ENCODE data around the gene C9orf50. TPM values are rescaled to one million over a fixed set of nuclear protein-coding genes. Genes with fewer than 3 reads are reported as not detected.

C9orf50 gene
- total and polyA plus RNA-seq, 2 donors (not counting 1 experiment from before 2014, with no cell fraction given), result not detected

DNA sequence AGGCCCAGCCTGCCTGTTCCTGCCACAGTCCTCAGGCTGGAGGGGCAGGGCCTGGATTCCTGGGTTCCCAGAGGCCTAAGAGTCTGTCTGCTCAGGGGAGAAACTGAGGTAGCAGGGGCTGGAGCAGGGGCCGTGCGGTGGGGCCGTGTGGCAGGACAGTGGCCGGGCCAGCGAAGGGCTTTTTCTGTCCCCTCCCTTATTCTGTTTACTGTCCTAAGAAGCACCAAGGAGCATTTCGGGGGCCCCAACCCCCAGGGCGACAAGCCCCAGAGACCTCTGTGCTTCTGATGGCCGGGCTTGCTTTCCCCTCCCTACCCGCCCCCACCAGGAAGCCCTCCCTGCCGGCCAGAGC, 27.8 kb upstream of the C9orf50 start:
- TF ChIP-seq, protein P1, sequence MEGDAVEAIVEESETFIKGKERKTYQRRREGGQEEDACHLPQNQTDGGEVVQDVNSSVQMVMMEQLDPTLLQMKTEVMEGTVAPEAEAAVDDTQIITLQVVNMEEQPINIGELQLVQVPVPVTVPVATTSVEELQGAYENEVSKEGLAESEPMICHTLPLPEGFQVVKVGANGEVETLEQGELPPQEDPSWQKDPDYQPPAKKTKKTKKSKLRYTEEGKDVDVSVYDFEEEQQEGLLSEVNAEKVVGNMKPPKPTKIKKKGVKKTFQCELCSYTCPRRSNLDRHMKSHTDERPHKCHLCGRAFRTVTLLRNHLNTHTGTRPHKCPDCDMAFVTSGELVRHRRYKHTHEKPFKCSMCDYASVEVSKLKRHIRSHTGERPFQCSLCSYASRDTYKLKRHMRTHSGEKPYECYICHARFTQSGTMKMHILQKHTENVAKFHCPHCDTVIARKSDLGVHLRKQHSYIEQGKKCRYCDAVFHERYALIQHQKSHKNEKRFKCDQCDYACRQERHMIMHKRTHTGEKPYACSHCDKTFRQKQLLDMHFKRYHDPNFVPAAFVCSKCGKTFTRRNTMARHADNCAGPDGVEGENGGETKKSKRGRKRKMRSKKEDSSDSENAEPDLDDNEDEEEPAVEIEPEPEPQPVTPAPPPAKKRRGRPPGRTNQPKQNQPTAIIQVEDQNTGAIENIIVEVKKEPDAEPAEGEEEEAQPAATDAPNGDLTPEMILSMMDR (IDR thresholded peaks at IDR 0.05), result no peak
- no peak for TF ChIP-seq EZH2 (IDR thresholded peaks at IDR 0.05; ENCODE audit: borderline replicate concordance, insufficient read depth, low read depth, low read length, poor library complexity, severe bottlenecking)
- H3K4me2 ChIP-seq (replicated peaks; ENCODE audit: low read depth, low read length, poor library complexity, severe bottlenecking), result no peak overlapping the region
- H3K36me3 ChIP-seq (replicated peaks in 1 of 2; ENCODE audit: control extremely low read depth in 1 of 2, control insufficient read depth in 1 of 2, extremely low read depth in 1 of 2, insufficient read depth in 2 of 2, low read length in 1 of 2), result no peaks in the 10 kb centered on the region
- no peak for DNase-seq
- no peaks in the 10 kb centered on the region for H3K9me3 Mint-ChIP-seq (ENCODE audit: insufficient read depth)
- H3K27me3 ChIP-seq (replicated peaks in 1 of 4; ENCODE audit: control extremely low read depth in 1 of 4, control insufficient read depth in 3 of 4, insufficient read depth in 4 of 4, low read length in 3 of 4), result no peaks in the 10 kb centered on the region
- ATAC-seq (ENCODE audit: low read depth), result no peak
- no peak overlapping the region for H3K27ac ChIP-seq (ENCODE audit: low read length in 2 of 2)
- H4K20me1 ChIP-seq (ENCODE audit: control insufficient read depth, insufficient read depth, low read length, poor library complexity, severe bottlenecking), result no peaks in the 10 kb centered on the region
- H3K79me2 ChIP-seq (ENCODE audit: control insufficient read depth, insufficient read depth, low read length), result no peaks in the 10 kb centered on the region
- no peak overlapping the region for H2AFZ ChIP-seq (ENCODE audit: insufficient read depth, low read depth, low read length, poor library complexity, severe bottlenecking)
- CTCF ChIA-PET, result no interaction called here
- intact Hi-C loops (cut with micrococcal nuclease), result no loop called here
- WGBS (ENCODE audit: insufficient coverage), result 100% methylated on average over 5 of the region's 10 CpGs
- H3K4me1 Mint-ChIP-seq, result no peaks in the 10 kb centered on the region
- peaks cover 14% of the 10 kb centered on the region for H3K27me3 Mint-ChIP-seq
- no peak overlapping the region for H3K4me3 Mint-ChIP-seq
- no peak overlapping the region for H3K9ac ChIP-seq (ENCODE audit: low read length)
- H3K27ac Mint-ChIP-seq, result no peak overlapping the region
- no peak overlapping the region for H3K4me3 ChIP-seq (ENCODE audit: control extremely low read depth in 1 of 5, extremely low read depth in 1 of 5, insufficient read depth in 1 of 5, low read depth in 2 of 5, low read length in 4 of 5)
- peaks cover 0 to 5% (median 0%) of the 10 kb centered on the region in 3 donors for H3K9me3 ChIP-seq (ENCODE audit: control extremely low read depth in 1 of 3, control insufficient read depth in 2 of 3, insufficient read depth in 1 of 3, low read length in 2 of 3)
- no peaks in the 10 kb centered on the region for H3K4me1 ChIP-seq (ENCODE audit: control insufficient read depth in 2 of 2, insufficient read depth in 2 of 2, low read length in 2 of 2)
- POLR2A ChIA-PET, result no interaction called here

DNA sequence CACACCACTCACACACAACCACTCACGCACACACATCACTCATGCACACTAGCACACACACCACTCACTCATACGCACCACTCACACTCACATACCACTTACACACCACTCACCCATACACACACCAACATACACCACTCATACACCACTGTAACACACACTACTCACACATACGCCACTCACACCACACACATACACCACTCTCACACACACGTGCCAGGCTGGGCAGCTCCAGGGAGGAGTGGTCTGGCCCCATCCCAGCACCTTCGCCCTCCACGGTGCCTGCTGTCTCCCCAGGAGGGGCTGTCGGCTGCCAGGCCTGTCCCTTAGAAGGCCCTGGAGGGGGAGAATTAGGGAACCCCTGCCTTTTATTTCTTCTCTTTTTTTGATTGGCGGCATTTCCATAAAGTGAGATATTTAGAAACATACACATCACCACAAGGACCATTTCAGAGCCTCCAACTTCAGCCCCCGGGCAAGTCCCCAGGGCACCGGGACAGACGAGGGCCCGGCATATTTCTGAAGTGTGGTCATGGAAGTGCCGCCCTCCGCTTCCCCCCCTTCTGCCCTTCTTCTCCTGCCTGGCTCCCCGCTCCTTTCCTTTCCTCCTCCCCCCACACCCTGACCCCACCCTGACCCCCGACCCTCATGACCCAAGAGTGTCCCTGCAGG, 27.3 kb upstream of the C9orf50 start:
- DNase-seq (no peak), ATAC-seq (ENCODE audit: low read depth) (no peak)
- POLR2A ChIA-PET, result no interaction called here
- no peak overlapping the region for H3K4me3 Mint-ChIP-seq
- H3K27me3 Mint-ChIP-seq, result peaks cover 11% of the 10 kb centered on the region
- H3K27ac Mint-ChIP-seq, result no peak overlapping the region
- no peaks in the 10 kb centered on the region for H3K27me3 ChIP-seq (replicated peaks in 1 of 4; ENCODE audit: control extremely low read depth in 1 of 4, control insufficient read depth in 3 of 4, insufficient read depth in 4 of 4, low read length in 3 of 4)
- no peaks in the 10 kb centered on the region for H3K4me1 ChIP-seq (ENCODE audit: control insufficient read depth in 2 of 2, insufficient read depth in 2 of 2, low read length in 2 of 2)
- no peaks in the 10 kb centered on the region for H4K20me1 ChIP-seq (ENCODE audit: control insufficient read depth, insufficient read depth, low read length, poor library complexity, severe bottlenecking)
- TF ChIP-seq EZH2 (IDR thresholded peaks at IDR 0.05; ENCODE audit: borderline replicate concordance, insufficient read depth, low read depth, low read length, poor library complexity, severe bottlenecking), result no peak
- TF ChIP-seq, protein P1 (IDR thresholded peaks at IDR 0.05), result no peak
- no peaks in the 10 kb centered on the region for H3K79me2 ChIP-seq (ENCODE audit: control insufficient read depth, insufficient read depth, low read length)
- H3K4me1 Mint-ChIP-seq, result no peaks in the 10 kb centered on the region
- H3K9me3 ChIP-seq (ENCODE audit: control extremely low read depth in 1 of 3, control insufficient read depth in 2 of 3, insufficient read depth in 1 of 3, low read length in 2 of 3), result peaks cover 0 to 5% (median 0%) of the 10 kb centered on the region in 3 donors
- no peak overlapping the region for H2AFZ ChIP-seq (ENCODE audit: insufficient read depth, low read depth, low read length, poor library complexity, severe bottlenecking)
- no peak overlapping the region for H3K9ac ChIP-seq (ENCODE audit: low read length)
- no peaks in the 10 kb centered on the region for H3K36me3 ChIP-seq (replicated peaks in 1 of 2; ENCODE audit: control extremely low read depth in 1 of 2, control insufficient read depth in 1 of 2, extremely low read depth in 1 of 2, insufficient read depth in 2 of 2, low read length in 1 of 2)
- H3K9me3 Mint-ChIP-seq (ENCODE audit: insufficient read depth), result no peaks in the 10 kb centered on the region
- intact Hi-C loops (cut with micrococcal nuclease), result no loop called here
- 100% methylated on average over 8 of the region's 16 CpGs for WGBS (ENCODE audit: insufficient coverage)
- no peak overlapping the region for H3K4me3 ChIP-seq (ENCODE audit: control extremely low read depth in 1 of 5, extremely low read depth in 1 of 5, insufficient read depth in 1 of 5, low read depth in 2 of 5, low read length in 4 of 5)
- CTCF ChIA-PET, result no interaction called here
- no peak overlapping the region for H3K4me2 ChIP-seq (replicated peaks; ENCODE audit: low read depth, low read length, poor library complexity, severe bottlenecking)
- no peak overlapping the region for H3K27ac ChIP-seq (ENCODE audit: low read length in 2 of 2)

Measured in B cell (primary cell).